HG02943 (cell line): ENCODE measurements around the gene SNAPC3.
A peak's percentile ranks its signal among the peaks of the same experiment; 100 is the strongest.
"Not testable (repeated sequence)": the region's sequence is repeated elsewhere in the genome, so short reads cannot be mapped to it uniquely, and the experiment has no call there.

Experiments
- ATAC-seq: cut with Tn5 transposase; IDR thresholded peaks from one replicate; pipeline ENCODE4 v1.9.1; 2021; ENCODE audit warnings: mild to moderate bottlenecking, low read depth, moderate library complexity; ENCODE audit not compliant: unreplicated experiment

Gene SNAPC3

DNA sequence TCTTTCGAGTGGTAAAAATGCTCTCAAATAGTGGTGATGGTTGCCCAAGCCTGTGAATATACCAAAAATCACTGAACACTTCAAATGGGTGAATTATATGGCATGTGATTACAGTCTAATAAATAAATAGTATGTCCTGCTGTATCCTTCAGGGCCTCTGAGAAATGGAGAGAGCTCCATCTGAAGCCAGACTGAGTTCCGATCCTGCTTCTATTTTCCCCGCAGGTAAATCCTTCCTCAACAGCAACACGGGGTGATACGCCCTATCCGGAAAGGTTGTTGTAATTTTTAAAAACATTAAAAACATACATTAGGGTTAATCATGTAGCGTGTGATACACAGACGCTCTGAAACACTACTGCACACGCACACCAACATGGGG is 695 bp upstream of the SNAPC3 start:
- ATAC-seq, result no peak

DNA sequence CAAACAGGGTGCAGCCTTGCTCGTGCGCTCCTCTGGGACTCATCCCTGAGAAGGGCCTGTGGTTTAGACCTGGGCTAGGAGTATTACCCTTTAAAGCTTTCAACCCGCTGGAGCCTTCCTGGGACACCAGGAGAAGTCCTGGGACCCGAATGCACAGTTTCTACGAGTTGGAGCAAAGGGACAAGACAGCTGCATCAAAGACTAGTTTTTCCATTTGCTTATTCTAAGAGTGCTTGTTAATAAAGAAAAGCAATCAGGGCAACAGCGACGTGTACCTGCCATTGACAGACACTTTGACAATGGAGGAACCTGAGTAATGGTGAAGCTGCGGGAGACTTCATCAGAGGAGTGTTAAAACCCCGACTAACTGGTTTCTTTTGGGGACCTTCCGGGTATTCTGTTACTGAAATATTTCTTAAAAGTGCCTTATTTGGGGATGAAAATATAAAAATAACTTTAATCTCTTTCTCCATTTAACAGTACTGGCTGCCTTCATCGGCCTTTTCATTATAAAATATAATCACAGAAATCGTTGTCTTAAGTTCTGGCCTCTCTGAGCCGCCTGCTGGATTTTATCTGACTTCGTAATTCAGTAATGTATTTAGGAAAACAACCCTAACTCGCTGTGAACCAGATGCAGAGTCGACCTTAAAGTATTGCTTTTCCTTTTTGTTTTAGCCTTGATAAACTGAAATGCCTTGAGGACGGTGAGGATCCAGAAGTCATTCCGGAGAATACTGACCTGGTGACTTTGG is 732 bp downstream of the SNAPC3 start:
- no peak for ATAC-seq

DNA sequence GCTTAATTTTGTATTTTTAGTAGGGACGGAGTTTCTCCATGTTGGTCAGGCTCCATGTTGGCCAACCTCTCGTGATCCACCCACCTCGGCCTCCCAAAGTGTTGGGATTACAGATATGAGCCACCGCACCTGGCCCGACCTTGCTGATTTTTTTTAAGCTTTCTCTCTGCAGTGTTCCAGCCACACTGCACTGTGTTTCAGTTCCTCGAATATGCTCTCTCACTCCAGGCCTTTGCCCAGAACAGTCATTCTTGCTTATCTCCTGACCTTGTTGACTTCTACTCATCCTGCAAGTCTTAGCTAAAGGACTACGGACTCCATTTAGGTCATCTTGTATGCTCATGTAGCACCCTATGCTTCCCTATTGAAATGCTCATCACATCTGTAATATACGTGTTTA is 3.3 kb downstream of the SNAPC3 start:
- peak; percentile 32 for ATAC-seq

GRCh38 chr9:15427702-15428101 is 5.0 kb downstream of the SNAPC3 start:
- not testable (repeated sequence) for ATAC-seq

DNA sequence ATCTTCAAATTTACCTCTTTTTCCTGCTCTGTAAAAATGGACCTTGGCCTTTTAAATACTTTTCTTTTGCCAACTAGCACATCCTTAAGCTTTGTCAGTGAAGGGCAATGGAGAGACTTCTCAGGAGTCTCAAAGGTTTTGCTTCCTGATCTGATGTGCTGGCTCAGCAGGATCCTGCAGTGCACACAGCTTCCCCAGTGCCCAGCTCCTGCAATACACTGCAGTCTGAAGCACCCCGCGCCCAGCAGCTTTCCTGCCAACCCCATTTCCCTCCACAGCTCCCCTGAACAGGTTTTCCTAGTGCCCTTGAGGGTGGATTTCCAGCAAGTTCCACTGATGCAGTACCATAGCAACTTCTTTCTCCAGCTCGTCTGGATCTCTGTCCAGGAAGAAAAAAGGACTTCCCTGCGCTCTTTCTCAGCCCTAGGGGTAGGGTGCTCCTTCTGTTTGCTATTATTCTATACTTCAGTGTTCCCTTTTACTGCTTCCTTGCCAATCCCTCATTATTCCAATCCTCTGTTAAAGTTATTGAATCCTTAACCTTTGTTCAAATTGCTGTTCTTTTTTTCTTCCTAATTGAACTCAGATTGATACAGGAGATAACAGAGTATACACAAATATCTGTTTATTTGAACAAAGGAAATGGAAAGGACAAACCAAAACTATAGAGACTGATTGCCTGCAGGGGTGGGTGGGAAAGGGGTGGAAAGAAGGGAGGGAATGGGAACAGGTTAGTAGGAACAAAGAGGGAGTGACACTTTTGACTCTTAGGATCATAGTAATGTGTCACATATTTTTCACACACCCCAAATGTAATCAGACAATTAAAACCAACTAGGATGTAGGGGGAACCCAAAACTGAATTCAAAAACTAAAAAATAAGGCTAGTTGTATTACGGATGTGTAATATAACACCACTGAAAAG is 8.5 kb downstream of the SNAPC3 start:
- no peak for ATAC-seq

DNA sequence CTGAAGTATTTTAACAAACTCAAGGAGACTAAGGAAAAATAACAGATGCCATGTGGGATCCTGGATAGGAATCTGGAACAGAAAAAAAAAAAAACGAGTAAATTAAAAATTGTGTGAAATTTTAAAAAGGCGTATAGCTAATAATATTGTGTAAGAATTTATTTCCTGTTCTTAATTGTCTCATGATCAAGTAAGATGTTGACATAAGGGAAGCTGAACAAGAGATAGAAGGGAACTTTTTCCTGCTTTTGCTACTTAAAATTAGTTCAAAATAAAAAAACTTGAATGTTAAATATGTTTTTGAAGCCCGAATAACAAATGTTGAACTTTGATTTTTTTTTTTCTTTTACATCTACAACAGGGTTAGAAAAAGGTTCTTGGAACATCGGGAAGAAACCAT is 10.5 kb downstream of the SNAPC3 start:
- ATAC-seq, result no peak

- no peak for ATAC-seq
Measured at GRCh38 chr9:15433661-15434060, 11.0 kb downstream of the SNAPC3 start.

- no peak for ATAC-seq
Measured at GRCh38 chr9:15438891-15439290, 16.2 kb downstream of the SNAPC3 start.

DNA sequence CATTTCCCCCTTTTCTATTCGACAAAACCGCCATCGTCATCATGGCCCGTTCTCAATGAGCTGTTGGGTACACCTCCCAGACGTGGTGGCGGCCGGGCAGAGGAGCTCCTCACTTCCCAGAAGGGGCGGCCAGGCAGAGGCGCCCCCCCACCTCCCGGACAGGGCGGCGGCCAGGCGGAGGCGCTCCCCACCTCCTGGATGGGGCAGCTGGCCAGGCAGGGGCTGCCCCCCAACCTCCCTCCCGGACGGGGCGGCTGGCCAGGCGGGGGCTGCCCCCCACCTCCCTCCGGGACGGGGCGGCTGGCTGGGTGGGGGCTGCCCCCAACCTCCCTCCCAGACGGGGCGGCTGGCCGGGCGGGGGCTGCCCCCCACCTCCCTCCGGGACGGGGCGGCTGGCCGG is 19.2 kb downstream of the SNAPC3 start:
- not testable (repeated sequence) for ATAC-seq

DNA sequence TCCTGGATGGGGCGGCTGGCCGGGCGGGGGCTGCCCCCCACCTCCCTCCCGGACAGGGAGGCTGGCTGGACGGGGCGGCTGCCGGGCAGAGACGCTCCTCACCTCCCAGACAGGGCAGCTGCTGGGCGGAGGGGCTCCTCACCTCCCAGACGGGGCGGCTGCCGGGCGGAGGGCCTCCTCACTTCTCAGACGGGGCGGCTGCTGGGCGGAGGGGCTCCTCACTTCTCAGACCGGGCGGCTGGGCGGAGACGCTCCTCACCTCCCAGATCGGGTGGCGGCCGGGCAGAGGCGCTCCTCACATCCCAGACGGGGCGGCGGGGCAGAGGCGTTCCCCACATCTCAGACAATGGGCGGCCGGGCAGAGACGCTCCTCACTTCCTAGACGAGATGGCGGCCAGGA is 19.6 kb downstream of the SNAPC3 start:
- not testable (repeated sequence) for ATAC-seq

- ATAC-seq, result no peak
Measured at GRCh38 chr9:15444141-15444540, 21.5 kb downstream of the SNAPC3 start.

DNA sequence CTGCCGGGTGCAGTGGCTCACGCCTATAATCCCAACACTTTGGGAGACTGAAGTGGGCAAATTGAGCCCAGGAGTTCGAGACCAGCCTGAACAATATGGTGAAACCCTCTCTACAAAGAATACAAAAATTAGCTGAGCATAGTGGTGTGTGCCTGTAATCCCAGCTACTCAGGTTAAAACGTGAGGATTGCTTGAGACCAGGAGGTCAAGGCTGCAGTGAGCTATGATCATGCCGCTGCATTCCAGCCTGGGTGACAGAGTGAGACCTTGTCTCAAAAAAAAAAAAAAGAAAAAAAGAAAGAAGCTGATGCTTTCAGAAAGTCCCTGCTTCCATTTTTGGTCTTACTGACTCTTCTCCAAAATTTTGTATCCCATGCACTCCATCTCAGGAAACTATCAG is 31.3 kb downstream of the SNAPC3 start:
- no peak for ATAC-seq

GRCh38 chr9:15461056-15461455 is 38.4 kb downstream of the SNAPC3 start:
- no peak for ATAC-seq

DNA sequence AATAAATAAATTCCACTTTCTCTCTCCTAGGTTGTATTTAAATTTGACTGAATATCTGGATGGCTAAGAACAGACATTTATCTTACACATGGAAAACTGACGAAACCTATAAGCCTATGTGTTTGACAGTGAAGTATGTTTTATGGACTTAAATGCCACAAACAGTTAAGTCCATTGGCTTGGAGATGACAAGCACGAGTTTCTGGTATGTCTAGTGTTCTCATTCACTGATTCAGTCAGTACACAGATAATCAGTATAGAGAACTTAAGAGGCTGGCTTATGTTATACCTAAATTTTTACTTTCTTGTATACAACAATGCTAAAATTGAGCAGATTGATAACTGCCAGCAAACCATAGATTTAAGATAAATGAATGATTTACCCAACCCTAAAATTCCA is 38.9 kb downstream of the SNAPC3 start:
- no peak for ATAC-seq

GRCh38 chr9:15468145-15468544 is 45.5 kb downstream of the SNAPC3 start:
- ATAC-seq, result no peak

DNA sequence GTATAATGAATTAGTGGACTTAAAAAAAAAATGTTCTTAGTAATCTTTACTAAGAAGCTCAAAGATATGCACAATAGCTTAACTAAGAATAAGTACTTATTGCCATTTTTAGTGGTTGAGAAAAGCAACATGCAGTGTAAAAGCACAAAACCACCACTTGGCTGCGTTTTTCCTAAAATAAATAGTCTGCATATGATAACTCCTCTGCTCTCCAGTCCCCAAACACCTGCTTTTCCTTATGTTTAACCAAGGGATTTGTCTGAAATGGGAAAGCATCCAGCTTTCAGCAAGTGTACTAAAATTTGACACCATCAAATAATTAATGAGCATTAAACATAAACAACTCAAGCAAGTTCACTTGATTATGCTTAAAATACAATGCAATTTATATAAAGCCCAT is 46.7 kb downstream of the SNAPC3 start:
- no peak for ATAC-seq

- ATAC-seq, result no peak
Measured at GRCh38 chr9:15469862-15470261, 47.2 kb downstream of the SNAPC3 start.

GRCh38 chr9:15475923-15476536 is 53.4 kb downstream of the SNAPC3 start:
- no peak for ATAC-seq

DNA sequence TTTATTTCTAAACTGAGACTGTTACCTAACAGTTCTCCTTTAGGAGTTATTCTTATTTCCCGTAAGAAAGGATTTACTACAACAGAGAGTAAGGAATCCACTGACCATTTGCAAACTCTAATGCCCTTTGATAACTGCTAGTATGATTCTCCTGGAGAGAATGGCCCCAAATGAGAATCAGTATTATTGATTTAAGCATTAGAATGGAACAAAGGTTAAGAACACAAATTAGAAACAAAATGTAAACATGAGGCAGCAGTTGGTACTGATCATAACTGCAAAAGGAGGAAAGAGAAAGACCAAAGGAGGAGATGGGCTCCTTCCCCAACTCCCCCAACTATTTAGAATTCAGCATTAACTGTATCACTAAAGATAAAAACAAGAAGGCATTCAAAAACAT is 57.4 kb downstream of the SNAPC3 start:
- ATAC-seq, result no peak

DNA sequence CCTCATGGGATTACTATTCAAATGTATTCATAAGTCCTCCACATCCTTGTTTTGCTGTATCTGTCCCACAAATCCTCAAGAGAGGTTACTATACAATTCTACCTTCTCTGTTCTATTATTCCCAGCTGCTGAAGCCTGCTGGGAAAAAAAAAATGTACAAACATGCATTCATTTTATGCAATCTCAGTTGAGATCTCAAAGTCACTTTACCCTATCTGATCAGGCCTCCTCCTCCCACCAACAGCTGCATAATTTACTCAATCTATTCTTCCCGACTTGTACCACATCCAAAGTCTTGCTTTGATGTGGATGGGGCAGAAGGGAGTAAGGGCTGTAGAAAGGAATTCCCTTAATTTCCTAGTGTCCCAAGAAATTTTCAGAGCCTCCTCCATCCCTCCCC is 59.5 kb downstream of the SNAPC3 start:
- ATAC-seq, result no peak

GRCh38 chr9:15484802-15485201 is 62.1 kb downstream of the SNAPC3 start:
- no peak for ATAC-seq
